HepG2 (cell line): Measurements from ENCODE around the gene KIAA0232. TPM values are rescaled to one million over a fixed set of nuclear protein-coding genes. Genes with fewer than 3 reads are reported as not detected.
A peak's percentile ranks its signal among the peaks of the same experiment; 100 is the strongest.

ENCODE experiments used
- BRD4 ChIP-seq: sonication (generic); formaldehyde crosslinking; IDR thresholded peaks from 2 replicates; pipeline ENCODE4 v1.4.0; 2020; ENCODE audit warnings: missing genetic modification reagents
- HES4 ChIP-seq: sonication (generic); formaldehyde crosslinking; IDR thresholded peaks from 2 replicates; pipeline ENCODE4 v1.9.0; 2021; ENCODE audit warnings: mild to moderate bottlenecking, missing genetic modification reagents, borderline replicate concordance
- HNF4A ChIP-seq: sonication (generic); formaldehyde crosslinking; IDR thresholded peaks from 2 replicates; pipeline ENCODE4 v1.4.0; 2020; ENCODE audit warnings: missing genetic modification reagents
- IRF2 ChIP-seq: IDR thresholded peaks from 2 replicates; pipeline ENCODE4 v1.6.1; 2018; ENCODE audit warnings: missing genetic modification reagents, missing compliant biosample characterization
- ZKSCAN5 ChIP-seq: sonication (generic); formaldehyde crosslinking; IDR thresholded peaks from 2 replicates; pipeline ENCODE4 v1.5.1; 2020; ENCODE audit warnings: mild to moderate bottlenecking, missing genetic modification reagents
- ZNF510 ChIP-seq: sonication (generic); formaldehyde crosslinking; IDR thresholded peaks from 2 replicates; pipeline ENCODE4 v1.4.0; 2020; ENCODE audit warnings: low read depth, mild to moderate bottlenecking, missing genetic modification reagents
- ZNF777 ChIP-seq: sonication (generic); formaldehyde crosslinking; IDR thresholded peaks from 2 replicates; pipeline ENCODE4 v1.4.0; 2020; ENCODE audit warnings: missing genetic modification reagents
- ZNF883 ChIP-seq: sonication (generic); formaldehyde crosslinking; IDR thresholded peaks from 2 replicates; pipeline ENCODE4 v1.5.1; 2020; ENCODE audit warnings: mild to moderate bottlenecking, missing genetic modification reagents; ENCODE audit errors: not compliant biosample characterization
- polyA plus RNA-seq, 8 experiments: library from polyadenylated mRNA; depleted of rRNA in 3 of 8; stranded (reverse) in 7 of 8; unstranded in 1 of 8; fragments of >200 nt; fragmentation: Illumina TruSeq in 4 of 8; extraction: Trizol in 4 of 8; gene quantifications; 2 replicates each; pipeline versions ENCODE4 v1.2.1 to v1.2.3, GENCODE V29; 2011 to 2016; ENCODE audit warnings: low read depth in 4 of 8, missing spikeins in 1 of 8, mixed read lengths in 1 of 8; ENCODE audit not compliant: insufficient read depth in 1 of 8
- total RNA-seq, 5 experiments: library from RNA; depleted of rRNA; stranded (reverse); fragments of >200 nt; fragmentation: Illumina TruSeq; extraction: Trizol; gene quantifications; 2 replicates each; pipeline ENCODE4 v1.2.3, GENCODE V29; 2016; ENCODE audit warnings: low read depth in 1 of 5
- TF ChIP-seq, protein P1 (sequence below): IDR thresholded peaks from 2 replicates; pipeline ENCODE4 v1.6.1; 2016; ENCODE audit warnings: mild to moderate bottlenecking
- TF ChIP-seq, protein P2 (sequence below): sonication (generic); formaldehyde crosslinking; IDR thresholded peaks from 2 replicates; pipeline ENCODE4 v1.5.0; 2020; ENCODE audit warnings: missing genetic modification reagents
- TF ChIP-seq, protein P3 (sequence below): sonication (generic); formaldehyde crosslinking; IDR thresholded peaks from 2 replicates; pipeline ENCODE4 v1.5.1; 2020; ENCODE audit warnings: missing genetic modification reagents, mild to moderate bottlenecking, borderline replicate concordance
- TF ChIP-seq, protein P4 (sequence below): IDR thresholded peaks from 2 replicates; pipeline ENCODE4 v1.6.1; 2018; ENCODE audit warnings: missing genetic modification reagents, mild to moderate bottlenecking, missing compliant biosample characterization
- TF ChIP-seq, protein P5 (sequence below): IDR thresholded peaks from 2 replicates; pipeline ENCODE4 v1.6.1; 2016; ENCODE audit warnings: low read depth, missing genetic modification reagents, missing compliant biosample characterization
- TF ChIP-seq, protein P6 (sequence below): IDR thresholded peaks from 2 replicates; pipeline ENCODE4 v1.6.1; 2018; ENCODE audit warnings: missing genetic modification reagents

KIAA0232 gene
- total and polyA plus RNA-seq, 2 of the 13 experiments (the other 11 are each of a cell fraction or from before 2014, with no cell fraction given), result 7.8 to 17.1 TPM

DNA sequence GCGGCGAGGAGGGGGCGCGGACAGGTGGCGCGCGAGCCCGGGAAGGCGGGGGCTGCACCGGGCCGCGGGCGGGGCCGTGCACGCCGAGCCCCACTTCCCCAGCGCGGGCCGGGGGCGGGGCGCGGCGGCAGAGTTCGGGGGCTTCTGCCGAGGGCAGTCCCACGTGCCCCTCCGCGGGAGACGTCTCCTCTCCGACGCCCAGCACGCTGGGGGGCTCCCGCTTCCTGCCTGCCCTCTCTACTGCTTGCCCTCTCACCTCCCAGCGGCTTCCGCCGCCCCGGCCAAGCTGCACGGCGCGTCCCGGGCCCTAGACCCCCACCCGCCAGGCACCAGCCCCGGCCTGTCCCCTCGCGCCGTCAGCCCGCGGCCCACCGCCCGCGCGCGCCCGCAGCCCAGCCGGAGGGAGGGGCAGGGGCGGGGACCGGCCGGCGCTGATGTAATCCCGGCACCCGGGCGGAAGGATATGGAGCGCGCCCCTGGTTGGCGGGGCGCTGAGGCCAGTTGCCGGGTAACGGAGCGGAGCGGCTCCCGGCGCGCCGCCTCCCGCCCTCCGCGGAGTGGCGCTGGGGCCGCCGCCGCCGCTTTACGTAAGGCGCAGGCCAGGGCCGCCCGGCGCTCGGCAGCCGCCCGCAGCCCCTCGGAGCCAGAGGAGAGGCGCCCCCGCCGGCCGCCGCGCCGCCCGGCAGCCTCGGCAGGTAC lies at the start of gene KIAA0232 (continued):
- peak; percentile 49; the same call in 1 of the 2 replicates for TF ChIP-seq IRF2 (CRISPR knock-in tag)
- peak; percentile 57; the same call in 1 of the 2 replicates for TF ChIP-seq HES4 (CRISPR knock-in tag)
- TF ChIP-seq, protein P1, sequence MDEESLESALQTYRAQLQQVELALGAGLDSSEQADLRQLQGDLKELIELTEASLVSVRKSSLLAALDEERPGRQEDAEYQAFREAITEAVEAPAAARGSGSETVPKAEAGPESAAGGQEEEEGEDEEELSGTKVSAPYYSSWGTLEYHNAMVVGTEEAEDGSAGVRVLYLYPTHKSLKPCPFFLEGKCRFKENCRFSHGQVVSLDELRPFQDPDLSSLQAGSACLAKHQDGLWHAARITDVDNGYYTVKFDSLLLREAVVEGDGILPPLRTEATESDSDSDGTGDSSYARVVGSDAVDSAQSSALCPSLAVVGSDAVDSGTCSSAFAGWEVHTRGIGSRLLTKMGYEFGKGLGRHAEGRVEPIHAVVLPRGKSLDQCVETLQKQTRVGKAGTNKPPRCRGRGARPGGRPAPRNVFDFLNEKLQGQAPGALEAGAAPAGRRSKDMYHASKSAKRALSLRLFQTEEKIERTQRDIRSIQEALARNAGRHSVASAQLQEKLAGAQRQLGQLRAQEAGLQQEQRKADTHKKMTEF (CRISPR knock-in tag), result no peak; the same call in 1 of the 2 replicates
- no peak for TF ChIP-seq ZKSCAN5 (CRISPR knock-in tag)
- 0 out of 2 replicates have a peak, but pooled peaks have one; percentile 40 for TF ChIP-seq BRD4 (CRISPR knock-in tag)
- TF ChIP-seq ZNF883 (CRISPR knock-in tag), result no peak
- TF ChIP-seq, protein P2, sequence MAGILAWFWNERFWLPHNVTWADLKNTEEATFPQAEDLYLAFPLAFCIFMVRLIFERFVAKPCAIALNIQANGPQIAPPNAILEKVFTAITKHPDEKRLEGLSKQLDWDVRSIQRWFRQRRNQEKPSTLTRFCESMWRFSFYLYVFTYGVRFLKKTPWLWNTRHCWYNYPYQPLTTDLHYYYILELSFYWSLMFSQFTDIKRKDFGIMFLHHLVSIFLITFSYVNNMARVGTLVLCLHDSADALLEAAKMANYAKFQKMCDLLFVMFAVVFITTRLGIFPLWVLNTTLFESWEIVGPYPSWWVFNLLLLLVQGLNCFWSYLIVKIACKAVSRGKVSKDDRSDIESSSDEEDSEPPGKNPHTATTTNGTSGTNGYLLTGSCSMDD, result no peak
- TF ChIP-seq, protein P3, sequence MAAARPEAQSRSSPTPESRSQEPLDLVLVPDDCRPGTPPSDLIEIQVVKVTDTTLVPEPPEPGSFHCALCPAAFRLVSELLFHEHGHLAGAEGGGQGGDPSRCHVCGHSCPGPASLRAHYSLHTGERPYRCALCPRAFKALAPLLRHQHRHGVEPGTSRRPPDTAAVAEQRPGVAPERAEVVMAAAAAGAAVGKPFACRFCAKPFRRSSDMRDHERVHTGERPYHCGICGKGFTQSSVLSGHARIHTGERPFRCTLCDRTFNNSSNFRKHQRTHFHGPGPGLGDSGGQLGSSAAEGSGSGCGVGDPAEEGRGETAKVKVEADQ (CRISPR knock-in tag), result no peak; the same call in 1 of the 2 replicates
- no peak for TF ChIP-seq HNF4A (CRISPR knock-in tag)
- TF ChIP-seq, protein P4, sequence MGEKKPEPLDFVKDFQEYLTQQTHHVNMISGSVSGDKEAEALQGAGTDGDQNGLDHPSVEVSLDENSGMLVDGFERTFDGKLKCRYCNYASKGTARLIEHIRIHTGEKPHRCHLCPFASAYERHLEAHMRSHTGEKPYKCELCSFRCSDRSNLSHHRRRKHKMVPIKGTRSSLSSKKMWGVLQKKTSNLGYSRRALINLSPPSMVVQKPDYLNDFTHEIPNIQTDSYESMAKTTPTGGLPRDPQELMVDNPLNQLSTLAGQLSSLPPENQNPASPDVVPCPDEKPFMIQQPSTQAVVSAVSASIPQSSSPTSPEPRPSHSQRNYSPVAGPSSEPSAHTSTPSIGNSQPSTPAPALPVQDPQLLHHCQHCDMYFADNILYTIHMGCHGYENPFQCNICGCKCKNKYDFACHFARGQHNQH, result peak; percentile 40; the same call in 1 of the 2 replicates
- TF ChIP-seq, protein P5, sequence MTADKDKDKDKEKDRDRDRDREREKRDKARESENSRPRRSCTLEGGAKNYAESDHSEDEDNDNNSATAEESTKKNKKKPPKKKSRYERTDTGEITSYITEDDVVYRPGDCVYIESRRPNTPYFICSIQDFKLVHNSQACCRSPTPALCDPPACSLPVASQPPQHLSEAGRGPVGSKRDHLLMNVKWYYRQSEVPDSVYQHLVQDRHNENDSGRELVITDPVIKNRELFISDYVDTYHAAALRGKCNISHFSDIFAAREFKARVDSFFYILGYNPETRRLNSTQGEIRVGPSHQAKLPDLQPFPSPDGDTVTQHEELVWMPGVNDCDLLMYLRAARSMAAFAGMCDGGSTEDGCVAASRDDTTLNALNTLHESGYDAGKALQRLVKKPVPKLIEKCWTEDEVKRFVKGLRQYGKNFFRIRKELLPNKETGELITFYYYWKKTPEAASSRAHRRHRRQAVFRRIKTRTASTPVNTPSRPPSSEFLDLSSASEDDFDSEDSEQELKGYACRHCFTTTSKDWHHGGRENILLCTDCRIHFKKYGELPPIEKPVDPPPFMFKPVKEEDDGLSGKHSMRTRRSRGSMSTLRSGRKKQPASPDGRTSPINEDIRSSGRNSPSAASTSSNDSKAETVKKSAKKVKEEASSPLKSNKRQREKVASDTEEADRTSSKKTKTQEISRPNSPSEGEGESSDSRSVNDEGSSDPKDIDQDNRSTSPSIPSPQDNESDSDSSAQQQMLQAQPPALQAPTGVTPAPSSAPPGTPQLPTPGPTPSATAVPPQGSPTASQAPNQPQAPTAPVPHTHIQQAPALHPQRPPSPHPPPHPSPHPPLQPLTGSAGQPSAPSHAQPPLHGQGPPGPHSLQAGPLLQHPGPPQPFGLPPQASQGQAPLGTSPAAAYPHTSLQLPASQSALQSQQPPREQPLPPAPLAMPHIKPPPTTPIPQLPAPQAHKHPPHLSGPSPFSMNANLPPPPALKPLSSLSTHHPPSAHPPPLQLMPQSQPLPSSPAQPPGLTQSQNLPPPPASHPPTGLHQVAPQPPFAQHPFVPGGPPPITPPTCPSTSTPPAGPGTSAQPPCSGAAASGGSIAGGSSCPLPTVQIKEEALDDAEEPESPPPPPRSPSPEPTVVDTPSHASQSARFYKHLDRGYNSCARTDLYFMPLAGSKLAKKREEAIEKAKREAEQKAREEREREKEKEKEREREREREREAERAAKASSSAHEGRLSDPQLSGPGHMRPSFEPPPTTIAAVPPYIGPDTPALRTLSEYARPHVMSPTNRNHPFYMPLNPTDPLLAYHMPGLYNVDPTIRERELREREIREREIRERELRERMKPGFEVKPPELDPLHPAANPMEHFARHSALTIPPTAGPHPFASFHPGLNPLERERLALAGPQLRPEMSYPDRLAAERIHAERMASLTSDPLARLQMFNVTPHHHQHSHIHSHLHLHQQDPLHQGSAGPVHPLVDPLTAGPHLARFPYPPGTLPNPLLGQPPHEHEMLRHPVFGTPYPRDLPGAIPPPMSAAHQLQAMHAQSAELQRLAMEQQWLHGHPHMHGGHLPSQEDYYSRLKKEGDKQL (CRISPR knock-in tag), result no peak
- peak; percentile 58; the same call in 1 of the 2 replicates for TF ChIP-seq ZNF777 (CRISPR knock-in tag)
- no peak; the same call in 1 of the 2 replicates for TF ChIP-seq ZNF510 (CRISPR knock-in tag)
- TF ChIP-seq, protein P6, sequence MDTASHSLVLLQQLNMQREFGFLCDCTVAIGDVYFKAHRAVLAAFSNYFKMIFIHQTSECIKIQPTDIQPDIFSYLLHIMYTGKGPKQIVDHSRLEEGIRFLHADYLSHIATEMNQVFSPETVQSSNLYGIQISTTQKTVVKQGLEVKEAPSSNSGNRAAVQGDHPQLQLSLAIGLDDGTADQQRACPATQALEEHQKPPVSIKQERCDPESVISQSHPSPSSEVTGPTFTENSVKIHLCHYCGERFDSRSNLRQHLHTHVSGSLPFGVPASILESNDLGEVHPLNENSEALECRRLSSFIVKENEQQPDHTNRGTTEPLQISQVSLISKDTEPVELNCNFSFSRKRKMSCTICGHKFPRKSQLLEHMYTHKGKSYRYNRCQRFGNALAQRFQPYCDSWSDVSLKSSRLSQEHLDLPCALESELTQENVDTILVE (CRISPR knock-in tag), result peak; percentile 79; the same call in 1 of the 2 replicates
